HG02852 (cell line): Measurements from ENCODE around the gene TMEM178B.
"Not testable (repeated sequence)": the region's sequence is repeated elsewhere in the genome, so short reads cannot be mapped to it uniquely, and the experiment has no call there.

ENCODE experiments used
- ATAC-seq: cut with Tn5 transposase; IDR thresholded peaks from one replicate; pipeline ENCODE4 v1.9.1; 2021; ENCODE audit warnings: mild to moderate bottlenecking, moderate library complexity; ENCODE audit not compliant: unreplicated experiment

Gene TMEM178B

GRCh38 chr7:141073641-141074161 is at the start of gene TMEM178B:
TMEM178B (plus strand) TSS chr7:141074064.
- no peak for ATAC-seq

GRCh38 chr7:141024668-141025067 is 49.2 kb upstream of the TMEM178B start:
- ATAC-seq: no peak

GRCh38 chr7:141027043-141027442 is 46.8 kb upstream of the TMEM178B start:
- ATAC-seq: no peak

GRCh38 chr7:141028767-141029166 is 45.1 kb upstream of the TMEM178B start:
- ATAC-seq: no peak

GRCh38 chr7:141032539-141033323 is 41.1 kb upstream of the TMEM178B start:
- not testable (repeated sequence) for ATAC-seq

- not testable (repeated sequence) for ATAC-seq
Measured at GRCh38 chr7:141038100-141038499, 35.8 kb upstream of the TMEM178B start.

GRCh38 chr7:141039376-141039775 is 34.5 kb upstream of the TMEM178B start:
- ATAC-seq: no peak

GRCh38 chr7:141042222-141043193 is 31.4 kb upstream of the TMEM178B start:
- no peak for ATAC-seq

- no peak for ATAC-seq
Measured at GRCh38 chr7:141043616-141044015, 30.2 kb upstream of the TMEM178B start.

- no peak for ATAC-seq
Measured at GRCh38 chr7:141045126-141045841, 28.6 kb upstream of the TMEM178B start.

GRCh38 chr7:141045842-141046620 is 27.8 kb upstream of the TMEM178B start:
- ATAC-seq: no peak

GRCh38 chr7:141053626-141054025 is 20.2 kb upstream of the TMEM178B start:
- ATAC-seq: no peak

GRCh38 chr7:141055146-141055545 is 18.7 kb upstream of the TMEM178B start:
- no peak for ATAC-seq

GRCh38 chr7:141057788-141058187 is 16.1 kb upstream of the TMEM178B start:
- ATAC-seq: no peak

- not testable (repeated sequence) for ATAC-seq
Measured at GRCh38 chr7:141067856-141068255, 6.0 kb upstream of the TMEM178B start.

GRCh38 chr7:141071260-141071854 is 2.5 kb upstream of the TMEM178B start:
- ATAC-seq: no peak

- no peak for ATAC-seq
Measured at GRCh38 chr7:141071855-141072547, 1.9 kb upstream of the TMEM178B start.

- no peak for ATAC-seq
Measured at GRCh38 chr7:141072548-141073172, 1.2 kb upstream of the TMEM178B start.
